Measurements from ENCODE around the gene SACM1L. TPM values are rescaled to one million over a fixed set of nuclear protein-coding genes. Genes with fewer than 3 reads are reported as not detected.
"Not testable (repeated sequence)": the region's sequence is repeated elsewhere in the genome, so short reads cannot be mapped to it uniquely, and the experiment has no call there.

Gene SACM1L
- polyA plus RNA-seq, 1 donor from 2014 or later: 14.9 TPM

GRCh38 chr3:45730409-45731154 lies 41.4 kb downstream of the SACM1L start:
- peak overlapping the region in 2 of 3 donors; percentile 10 to 53 for H3K27ac Mint-ChIP-seq
- peaks cover 28% of the 10 kb centered on the region for H3K36me3 Mint-ChIP-seq
- peaks cover 8 to 26% (median 25%) of the 10 kb centered on the region in 3 donors for H3K4me1 Mint-ChIP-seq
- H3K27me3 Mint-ChIP-seq: no peaks in the 10 kb centered on the region
- no peak overlapping the region for H3K4me3 Mint-ChIP-seq
- H3K9me3 Mint-ChIP-seq: no peaks in the 10 kb centered on the region

- Mint-ChIP-seq H3K4me1 (peaks cover 9 to 12% (median 12%) of the 10 kb centered on the region in 3 donors), H3K4me3 (no peak overlapping the region), H3K27me3 (no peaks in the 10 kb centered on the region), H3K27ac (peak overlapping the region in 1 of 3 donors; percentile 32), H3K9me3 (no peaks in the 10 kb centered on the region), H3K36me3 (peaks cover 29% of the 10 kb centered on the region)
These were observed 47.5 kb downstream of the SACM1L start for GRCh38 chr3:45736707-45737106.

- H3K9me3 Mint-ChIP-seq: no peaks in the 10 kb centered on the region
- peaks cover 14 to 18% (median 14%) of the 10 kb centered on the region in 3 donors for H3K4me1 Mint-ChIP-seq
- peaks cover 26% of the 10 kb centered on the region for H3K36me3 Mint-ChIP-seq
- peak overlapping the region in 1 of 3 donors; percentile 32 for H3K27ac Mint-ChIP-seq
- no peak overlapping the region for H3K4me3 Mint-ChIP-seq
- no peaks in the 10 kb centered on the region for H3K27me3 Mint-ChIP-seq
These were observed 48.0 kb downstream of the SACM1L start for GRCh38 chr3:45737234-45737633.

- Mint-ChIP-seq H3K4me3 (peak overlapping the region in 1 of 4 donors; percentile 25), H3K36me3 (peaks cover 19% of the 10 kb centered on the region), H3K9me3 (no peaks in the 10 kb centered on the region), H3K27ac (peak overlapping the region in 2 of 3 donors; percentile 54 to 55), H3K4me1 (peaks cover 17 to 20% (median 17%) of the 10 kb centered on the region in 3 donors), H3K27me3 (no peaks in the 10 kb centered on the region)
These were observed 50.8 kb downstream of the SACM1L start for GRCh38 chr3:45739991-45740390.

- H3K9me3 Mint-ChIP-seq: no peaks in the 10 kb centered on the region
- H3K27me3 Mint-ChIP-seq: no peaks in the 10 kb centered on the region
- peaks cover 21% of the 10 kb centered on the region for H3K36me3 Mint-ChIP-seq
- H3K4me1 Mint-ChIP-seq: peaks cover 17 to 20% (median 17%) of the 10 kb centered on the region in 3 donors
- peak overlapping the region in 1 of 4 donors; percentile 78 for H3K4me3 Mint-ChIP-seq
- H3K27ac Mint-ChIP-seq: peak overlapping the region; percentile 43 to 92 (median 79)
These were observed 52.1 kb downstream of the SACM1L start for GRCh38 chr3:45741247-45741646.

GRCh38 chr3:45741742-45742460 lies 52.7 kb downstream of the SACM1L start:
- Mint-ChIP-seq H3K27me3 (no peaks in the 10 kb centered on the region), H3K27ac (peak overlapping the region; percentile 4 to 92 (median 43)), H3K9me3 (no peaks in the 10 kb centered on the region), H3K4me3 (peak overlapping the region in 2 of 4 donors; percentile 74 to 78), H3K4me1 (peaks cover 15 to 20% (median 17%) of the 10 kb centered on the region in 3 donors), H3K36me3 (peaks cover 21% of the 10 kb centered on the region)

GRCh38 chr3:45742461-45743089 lies 53.4 kb downstream of the SACM1L start:
- Mint-ChIP-seq H3K27ac (peak overlapping the region; percentile 1 to 92 (median 4)), H3K27me3 (no peaks in the 10 kb centered on the region), H3K4me3 (peak overlapping the region in 2 of 4 donors; percentile 0 to 74), H3K36me3 (peaks cover 18% of the 10 kb centered on the region), H3K9me3 (no peaks in the 10 kb centered on the region), H3K4me1 (peaks cover 15 to 20% (median 17%) of the 10 kb centered on the region in 3 donors)

- Mint-ChIP-seq H3K36me3 (peaks cover 10% of the 10 kb centered on the region), H3K9me3 (peaks cover 0 to 3% (median 0%) of the 10 kb centered on the region in 3 donors), H3K27ac (no peak overlapping the region), H3K27me3 (no peaks in the 10 kb centered on the region), H3K4me1 (peaks cover 11 to 12% (median 11%) of the 10 kb centered on the region in 3 donors), H3K4me3 (no peak overlapping the region)
These were observed 57.1 kb downstream of the SACM1L start for GRCh38 chr3:45746165-45746776.

GRCh38 chr3:45746777-45747622 lies 57.8 kb downstream of the SACM1L start:
- peaks cover 5 to 6% (median 5%) of the 10 kb centered on the region in 3 donors for H3K4me1 Mint-ChIP-seq
- peaks cover 0 to 3% (median 0%) of the 10 kb centered on the region in 3 donors for H3K9me3 Mint-ChIP-seq
- no peak overlapping the region for H3K27ac Mint-ChIP-seq
- H3K4me3 Mint-ChIP-seq: peak overlapping the region in 1 of 4 donors; percentile 17
- no peaks in the 10 kb centered on the region for H3K27me3 Mint-ChIP-seq
- H3K36me3 Mint-ChIP-seq: peaks cover 8% of the 10 kb centered on the region

- H3K4me1 Mint-ChIP-seq: peaks cover 0 to 2% (median 0%) of the 10 kb centered on the region in 3 donors
- peaks cover 0 to 3% (median 0%) of the 10 kb centered on the region in 3 donors for H3K9me3 Mint-ChIP-seq
- H3K4me3 Mint-ChIP-seq: no peak overlapping the region
- H3K27ac Mint-ChIP-seq: no peak overlapping the region
- H3K36me3 Mint-ChIP-seq: peaks cover 8% of the 10 kb centered on the region
- H3K27me3 Mint-ChIP-seq: no peaks in the 10 kb centered on the region
These were observed 58.9 kb downstream of the SACM1L start for GRCh38 chr3:45748068-45748467.

- not testable (repeated sequence) for H3K27me3 Mint-ChIP-seq, H3K36me3 Mint-ChIP-seq, H3K9me3 Mint-ChIP-seq, H3K4me3 Mint-ChIP-seq, H3K4me1 Mint-ChIP-seq
- peak overlapping the region in 1 of 3 donors; percentile 26 for H3K27ac Mint-ChIP-seq
These were observed 59.9 kb downstream of the SACM1L start for GRCh38 chr3:45749036-45749600.

- no peak overlapping the region for H3K27ac Mint-ChIP-seq
- no peaks in the 10 kb centered on the region for H3K27me3 Mint-ChIP-seq
- peaks cover 9% of the 10 kb centered on the region for H3K36me3 Mint-ChIP-seq
- peaks cover 0 to 2% (median 0%) of the 10 kb centered on the region in 3 donors for H3K4me1 Mint-ChIP-seq
- peak overlapping the region in 1 of 4 donors; percentile 22 for H3K4me3 Mint-ChIP-seq
- peaks cover 0 to 3% (median 0%) of the 10 kb centered on the region in 3 donors for H3K9me3 Mint-ChIP-seq
These were observed 60.7 kb downstream of the SACM1L start for GRCh38 chr3:45749880-45750279.

GRCh38 chr3:45751537-45752242 lies 62.5 kb downstream of the SACM1L start:
- Mint-ChIP-seq H3K36me3 (peaks cover 7% of the 10 kb centered on the region), H3K4me3 (no peak overlapping the region), H3K9me3 (peaks cover 0 to 3% (median 0%) of the 10 kb centered on the region in 3 donors), H3K4me1 (peaks cover 0 to 2% (median 0%) of the 10 kb centered on the region in 3 donors), H3K27ac (no peak overlapping the region), H3K27me3 (peaks cover 3% of the 10 kb centered on the region)

All from IgD-negative memory B cell (primary cell).